T1000 (cell line): ENCODE measurements around the gene PRDM15.

Source experiments
- DNase-seq: peaks from one replicate; lab custom pipeline; 2025; ENCODE audit warnings: mixed read lengths; lab: John Stamatoyannopoulos, UW

The PRDM15 gene

DNA sequence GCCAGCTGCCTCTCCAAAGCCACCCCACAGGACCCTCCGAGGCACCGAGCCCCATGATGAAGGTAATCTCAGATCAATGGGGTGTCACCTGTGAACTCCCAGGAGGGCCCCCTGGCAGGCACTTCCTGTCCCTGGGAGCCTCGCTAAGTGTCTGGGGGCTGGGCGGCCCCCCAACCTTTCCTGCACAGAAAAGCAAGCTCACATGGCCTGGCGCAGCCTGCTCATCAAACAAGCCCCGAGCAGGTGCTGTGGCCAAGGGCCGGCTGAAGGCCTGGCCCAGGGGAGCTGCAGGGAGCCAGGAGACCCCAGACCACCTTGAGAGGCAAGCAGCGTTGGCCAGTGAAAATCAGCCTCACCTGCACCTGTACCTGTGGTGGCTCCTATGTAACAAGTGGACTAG lies 115.1 kb downstream of the PRDM15 start:
- no peak for DNase-seq

DNA sequence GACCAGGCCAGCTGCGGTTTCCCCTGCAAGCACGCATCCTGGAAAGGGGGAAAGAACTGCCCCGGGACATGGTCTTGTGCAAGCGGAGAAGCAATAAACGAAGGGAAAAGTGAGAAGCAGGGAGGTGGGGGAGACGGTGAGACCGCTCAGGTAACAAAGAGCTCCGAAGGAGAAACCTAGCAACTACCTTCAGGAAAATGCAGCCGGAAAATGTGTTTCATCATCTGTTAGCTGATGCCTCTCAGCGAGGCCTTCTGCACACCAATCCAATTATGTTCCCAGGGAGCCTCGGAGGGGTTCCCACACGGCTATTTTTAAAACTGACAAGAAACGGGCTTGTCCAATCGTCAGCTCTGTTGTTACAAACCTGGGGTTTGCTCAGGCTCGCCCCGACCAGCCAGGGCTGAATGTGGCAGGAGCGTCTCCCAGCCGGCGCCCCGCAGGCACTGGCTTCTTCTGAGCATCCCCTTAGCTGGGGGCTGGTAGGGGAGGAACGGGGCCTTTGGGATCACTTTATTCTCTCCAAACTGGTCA lies 115.7 kb downstream of the PRDM15 start:
- DNase-seq: no peak

DNA sequence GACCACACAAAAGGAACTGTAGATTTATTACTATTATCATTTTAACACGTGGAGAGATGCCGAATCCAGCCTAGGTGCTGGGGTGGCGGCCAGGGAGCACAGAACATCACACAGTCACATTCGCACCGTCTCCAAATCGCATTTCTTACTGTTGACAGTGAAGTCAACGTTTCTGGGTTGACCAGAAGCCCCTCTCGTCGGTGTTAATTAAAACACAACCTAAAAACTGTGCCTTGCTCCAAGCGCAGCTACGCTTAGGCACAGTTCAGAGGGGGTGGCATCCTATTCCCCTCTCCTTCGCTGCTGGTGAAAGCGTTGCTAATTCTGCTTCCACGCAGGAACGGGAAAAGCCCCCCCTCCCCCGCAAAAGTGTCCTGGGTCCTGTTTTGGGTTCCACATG lies 116.4 kb downstream of the PRDM15 start:
- DNase-seq: no peak

DNA sequence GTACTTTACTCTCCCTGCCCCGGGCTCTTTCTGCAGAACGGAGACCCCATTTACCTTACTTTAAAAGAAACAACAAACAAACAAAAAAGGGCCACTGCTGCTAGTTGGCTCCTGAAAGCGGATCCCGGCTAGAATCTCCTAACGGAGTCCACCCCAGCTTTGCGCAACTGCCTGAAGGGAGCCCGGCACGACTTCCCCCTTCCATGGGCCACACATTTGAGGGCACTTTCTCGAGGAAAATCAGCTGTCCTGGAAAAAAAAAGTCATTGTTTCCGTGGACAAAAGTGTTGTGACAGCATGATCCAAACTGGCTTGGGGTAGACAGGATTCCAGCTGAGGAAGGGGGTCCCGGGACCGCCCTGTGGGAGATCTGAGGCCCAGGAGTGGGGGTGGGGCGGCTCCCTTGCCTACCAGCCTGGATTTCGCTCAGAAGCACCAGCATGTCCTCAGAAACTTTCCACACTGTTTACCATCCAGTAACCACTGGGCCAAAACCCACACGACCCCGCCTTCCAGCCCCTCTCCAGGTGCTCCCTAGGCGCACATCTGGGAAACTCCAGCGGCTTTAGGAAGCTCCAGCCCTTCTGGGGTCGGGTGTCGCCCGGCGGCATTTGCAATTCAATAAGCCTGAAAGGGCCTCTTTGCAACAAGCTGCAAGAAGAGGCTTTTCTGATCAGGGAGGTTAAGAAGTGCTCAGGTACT lies 117.1 kb downstream of the PRDM15 start:
- no peak for DNase-seq

DNA sequence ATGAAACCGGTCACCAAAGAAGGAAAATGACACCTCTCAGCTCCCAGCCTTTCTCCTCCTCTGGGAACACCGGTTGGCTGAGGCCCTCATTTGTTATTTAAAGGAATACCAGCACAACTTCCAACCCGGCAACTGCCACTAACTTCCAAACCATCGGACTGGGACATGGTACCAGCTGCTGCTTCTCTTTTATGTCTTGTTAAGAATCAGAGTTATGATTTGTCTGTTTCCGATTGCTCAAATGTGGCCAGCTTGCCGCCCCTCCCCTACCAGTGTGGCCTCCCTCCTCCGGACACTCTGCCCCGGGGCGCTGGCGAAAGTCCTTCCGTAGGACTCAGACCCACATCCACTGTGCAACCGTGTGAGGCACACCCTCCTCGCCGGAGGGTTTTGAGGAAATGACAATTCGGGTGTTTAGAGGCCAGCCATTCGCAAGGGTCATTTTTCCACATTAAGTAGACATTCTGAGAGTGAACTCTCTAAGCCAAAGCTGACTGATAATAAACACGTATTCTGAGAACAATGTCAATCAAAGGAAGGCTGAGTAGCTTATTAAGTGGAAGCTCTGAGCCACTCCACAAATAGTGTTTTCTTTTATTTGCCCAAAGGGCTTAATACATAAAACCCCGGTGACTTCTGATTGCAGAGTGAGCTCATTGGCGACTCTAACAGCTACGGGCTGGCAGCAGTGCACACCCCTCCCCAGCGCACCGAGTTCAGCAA lies 117.8 kb downstream of the PRDM15 start:
- DNase-seq: no peak

DNA sequence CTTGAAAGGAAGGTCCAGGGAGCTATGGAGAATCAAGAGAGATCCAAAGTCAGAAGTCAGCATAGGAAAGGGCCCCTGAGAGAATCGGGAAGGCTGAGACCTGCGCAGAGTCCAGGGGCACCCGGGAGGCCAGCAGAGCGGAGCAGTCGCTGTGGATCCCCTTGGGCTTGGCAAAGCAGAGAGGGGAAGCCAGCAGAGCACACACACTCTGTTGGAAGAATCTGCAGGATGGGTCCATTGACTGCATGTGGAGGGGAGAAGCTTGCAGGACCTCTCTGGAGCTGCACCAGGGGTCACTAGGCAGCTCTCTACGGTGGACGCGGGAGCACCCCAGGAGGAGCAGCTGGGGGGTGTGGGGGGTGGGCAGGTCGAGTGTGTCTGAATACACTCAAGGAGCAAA lies 118.7 kb downstream of the PRDM15 start:
- DNase-seq: no peak

DNA sequence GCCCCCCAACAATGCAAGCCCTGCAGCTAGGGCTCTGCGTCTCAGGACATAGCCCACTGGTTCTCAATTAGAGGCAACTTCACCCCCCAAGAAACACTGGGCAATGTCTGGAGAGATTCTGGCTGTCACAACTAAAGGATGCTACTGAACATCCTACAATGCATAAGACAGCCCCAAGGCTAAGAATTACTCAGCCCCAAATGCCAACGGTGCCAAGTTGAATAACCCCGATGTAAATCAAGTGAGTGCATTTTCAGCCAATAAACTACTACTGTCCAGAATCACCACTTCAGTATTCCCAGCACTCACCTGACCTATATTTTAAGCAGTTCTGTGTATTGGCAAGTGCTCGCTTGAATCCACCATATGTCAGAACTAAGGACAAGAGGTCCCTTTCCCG lies 119.2 kb downstream of the PRDM15 start:
- no peak for DNase-seq

DNA sequence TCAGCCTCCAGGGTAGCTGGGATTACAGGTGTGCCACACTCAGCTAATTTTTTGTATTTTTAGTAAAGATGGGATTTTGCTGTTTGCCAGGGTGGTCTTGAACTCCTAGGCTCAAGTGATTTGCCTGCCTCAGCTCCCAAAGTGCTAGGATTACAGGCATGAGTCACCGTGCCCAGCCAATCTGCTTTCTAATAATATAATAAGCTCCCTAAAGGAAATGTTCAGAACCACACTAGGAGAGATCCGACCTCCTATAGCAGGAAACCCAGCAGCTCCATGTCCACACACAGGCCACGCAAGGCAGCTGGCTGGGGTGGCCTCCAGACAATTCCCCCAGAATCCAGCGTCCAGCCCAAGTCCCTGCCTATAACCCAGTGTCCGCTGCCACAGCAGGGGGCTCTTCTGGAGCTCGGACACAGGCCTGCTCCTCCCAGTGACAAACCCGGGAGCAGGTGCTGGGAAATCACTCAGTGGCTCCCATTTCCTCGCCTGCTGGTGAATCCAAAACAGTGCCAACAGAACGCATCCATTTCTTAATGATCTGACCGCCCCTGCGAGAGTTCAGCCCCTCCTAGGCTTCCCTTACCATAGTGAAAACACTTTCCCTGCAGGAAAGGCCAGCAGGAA lies 119.8 kb downstream of the PRDM15 start:
- no peak for DNase-seq

DNA sequence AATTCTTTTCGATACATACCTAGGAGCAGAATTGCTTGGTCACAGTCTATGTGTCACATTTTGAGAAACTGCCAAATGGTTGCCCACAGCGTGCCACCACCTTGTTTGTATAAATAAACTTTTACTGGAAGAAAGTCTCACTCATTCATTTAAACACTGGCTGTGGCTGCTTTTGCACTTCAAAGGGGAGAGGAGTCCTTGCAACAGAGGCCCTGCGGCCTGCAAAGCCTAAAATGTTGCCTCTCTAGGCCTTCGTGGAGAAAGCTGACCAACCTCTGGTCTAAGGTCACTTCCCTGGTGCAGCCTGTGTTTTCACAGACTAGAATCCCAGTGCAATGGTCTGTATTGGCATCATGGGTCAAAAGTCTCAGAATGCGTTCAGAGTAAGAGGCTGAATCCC lies 120.6 kb downstream of the PRDM15 start:
- peak; percentile 32 for DNase-seq

DNA sequence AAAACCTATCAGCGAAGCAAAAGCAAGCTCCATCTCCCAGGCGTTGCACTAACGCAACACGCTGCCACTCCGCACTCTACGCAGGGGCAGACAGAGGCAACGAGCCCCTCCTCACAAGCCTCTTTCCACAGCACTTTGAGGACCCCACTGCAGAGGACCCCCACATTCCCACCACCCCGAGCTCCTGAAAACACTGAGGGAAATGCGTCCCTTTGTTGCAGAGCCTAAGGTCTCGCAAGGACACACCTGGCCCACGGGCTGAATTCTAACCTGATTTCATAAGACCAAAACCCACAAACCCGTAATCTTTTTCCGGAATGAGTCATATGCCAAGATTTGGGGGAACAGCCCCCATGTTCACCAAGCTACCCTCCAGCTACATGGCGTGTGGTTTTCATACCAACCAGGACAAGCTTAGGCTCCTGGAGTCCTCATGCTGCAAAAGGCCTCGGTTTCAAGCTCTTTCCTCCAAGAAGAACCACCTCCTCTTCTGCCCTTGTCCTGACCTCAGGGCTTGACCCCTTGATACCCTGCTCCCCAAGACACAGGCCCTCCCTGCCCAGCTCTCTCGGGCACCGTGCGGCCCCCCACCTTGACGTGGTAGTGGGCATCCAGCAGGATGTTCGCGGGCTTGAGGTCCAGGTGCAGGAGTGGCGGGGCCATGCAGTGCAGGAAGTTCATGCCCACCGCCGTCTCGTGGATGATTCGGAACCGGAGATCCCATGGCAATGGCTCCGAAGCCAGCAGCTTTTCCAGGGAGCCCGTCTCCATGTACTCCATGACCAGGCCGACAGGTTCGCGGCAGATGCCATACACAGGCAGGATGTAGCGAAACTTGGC lies 123.0 kb downstream of the PRDM15 start:
- no peak for DNase-seq

DNA sequence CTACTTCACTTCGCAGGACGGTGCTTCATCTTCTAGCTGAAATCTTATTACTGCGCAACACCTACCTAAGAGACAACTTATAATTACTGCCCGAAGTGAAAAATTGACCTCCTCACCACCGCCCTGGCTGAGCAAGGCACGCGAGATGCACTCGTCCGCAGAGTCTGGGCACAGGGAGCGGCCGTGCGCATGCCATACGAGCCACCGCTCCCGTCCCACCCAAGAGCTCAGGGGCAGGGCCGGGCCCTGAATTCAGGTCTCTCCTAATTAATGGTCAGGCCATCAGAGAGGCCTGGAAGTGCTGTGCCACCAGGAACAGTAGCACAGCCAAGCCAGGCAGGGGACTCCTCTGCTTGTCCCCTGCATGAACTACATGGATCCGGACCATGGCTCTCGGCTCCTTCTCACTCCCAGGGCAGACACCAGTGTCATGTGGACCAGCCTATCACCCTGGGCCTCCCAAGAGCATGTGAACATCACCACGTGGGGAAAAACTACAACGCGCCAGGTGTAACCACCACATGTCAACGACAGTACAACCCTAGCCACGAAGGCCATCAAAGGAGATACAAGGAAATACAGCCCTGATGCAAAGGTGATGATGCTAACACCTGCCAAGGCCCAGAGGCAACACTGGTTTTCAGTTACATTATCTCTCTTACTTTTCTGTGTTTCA lies 123.7 kb downstream of the PRDM15 start:
- DNase-seq: no peak

DNA sequence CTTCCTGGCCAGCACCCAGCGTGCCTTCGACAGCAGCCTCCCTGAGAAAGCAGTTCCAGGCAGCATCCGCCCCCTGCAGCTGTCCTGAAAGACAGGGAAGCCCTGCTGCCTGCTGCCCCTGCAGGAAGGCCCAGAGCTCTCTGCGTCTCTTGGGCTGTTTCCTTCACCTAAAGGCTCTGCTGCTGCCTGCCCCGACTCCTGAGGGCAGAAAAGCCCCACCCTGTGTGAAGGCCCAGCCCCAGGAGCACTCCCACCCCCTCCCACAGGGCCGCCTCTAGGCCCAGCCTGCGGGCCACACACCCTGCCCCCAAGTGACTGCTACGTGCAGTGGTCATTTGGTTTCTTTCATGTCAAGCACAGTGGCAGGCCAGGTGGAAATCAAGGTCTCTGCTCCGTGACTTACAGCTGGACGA lies 124.7 kb downstream of the PRDM15 start:
- no peak for DNase-seq

DNA sequence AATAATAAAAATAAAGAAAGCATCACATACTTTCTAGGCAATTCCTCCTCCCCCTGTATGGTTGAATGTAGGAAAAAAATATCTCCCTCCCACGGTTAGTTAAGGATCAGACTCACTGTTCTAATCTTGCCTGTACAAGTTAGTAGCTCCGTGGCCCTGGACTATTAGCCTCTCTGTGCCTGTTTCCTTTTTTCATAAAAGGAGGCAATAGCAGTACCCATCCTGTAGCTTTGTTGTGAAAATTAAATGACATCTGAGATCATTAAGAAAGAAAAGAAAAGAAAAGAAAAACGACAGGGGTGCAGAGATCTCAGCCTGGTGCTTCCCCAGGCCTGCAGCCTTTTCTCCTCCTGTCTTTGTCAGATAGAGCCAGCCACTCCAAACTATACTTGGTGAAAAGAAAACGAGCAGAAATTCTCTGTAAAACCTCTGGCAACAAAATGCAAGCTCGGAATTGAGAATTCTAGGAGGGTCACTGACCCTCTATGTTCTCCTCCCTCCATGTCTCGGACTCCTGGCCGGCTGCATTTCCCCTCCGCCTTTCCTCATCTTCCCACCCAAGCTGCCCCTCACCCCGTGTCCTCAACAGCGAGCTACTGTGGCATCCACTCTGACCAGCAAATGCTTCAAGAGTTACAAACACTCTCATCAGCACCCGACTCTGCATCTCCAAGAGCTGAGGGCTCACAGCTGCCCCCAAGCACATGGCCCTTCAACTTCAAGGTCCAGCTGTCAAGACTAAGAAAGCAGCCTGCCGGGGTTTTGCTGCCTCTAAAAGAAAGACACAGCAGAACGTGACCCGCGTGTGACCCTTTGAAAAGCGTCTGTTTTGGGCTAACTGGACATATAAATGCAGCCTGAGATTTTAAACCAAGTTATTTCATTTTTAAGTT lies 125.9 kb downstream of the PRDM15 start:
- DNase-seq: no peak

DNA sequence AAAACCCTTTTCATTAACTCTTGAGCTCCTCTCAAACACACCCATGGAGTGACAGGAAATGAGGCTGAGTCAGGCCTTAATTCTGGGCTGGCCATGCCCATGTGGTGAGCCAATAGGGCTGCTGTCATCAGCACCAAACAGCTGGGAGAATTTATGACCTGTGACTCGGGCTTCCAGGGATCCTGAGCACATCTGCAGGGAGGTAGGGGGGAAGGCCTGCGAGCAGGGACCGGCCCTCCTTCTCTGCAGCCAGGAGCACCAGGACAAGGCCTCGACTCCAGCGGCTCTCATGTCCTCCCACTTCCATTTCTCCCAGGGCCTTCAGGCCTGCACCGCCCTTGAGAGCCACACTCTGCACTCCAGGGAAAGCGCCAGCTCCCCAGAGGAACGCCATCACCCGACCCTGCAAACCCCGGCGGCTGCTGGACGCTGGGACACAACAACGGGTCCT lies 126.9 kb downstream of the PRDM15 start:
- DNase-seq: peak; percentile 34

DNA sequence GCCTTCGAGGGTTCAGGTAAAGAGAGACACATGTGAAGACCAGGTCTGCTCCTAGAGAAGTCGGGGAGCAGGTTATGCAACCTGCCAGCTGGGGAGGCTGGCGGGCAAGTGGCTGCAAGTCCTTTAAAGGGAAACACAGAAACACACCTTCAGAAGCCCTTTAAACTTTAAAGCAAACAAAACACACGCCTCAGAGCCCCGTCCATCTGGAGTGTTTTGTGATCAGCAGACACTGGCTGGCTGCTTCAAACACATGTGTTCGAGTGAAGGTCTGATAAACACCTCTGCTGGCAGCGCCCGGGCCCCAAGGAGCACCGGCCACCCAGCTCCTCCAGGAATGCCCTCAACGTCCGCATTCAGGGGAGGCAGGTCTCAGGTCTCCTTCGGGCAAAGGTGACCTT lies 127.5 kb downstream of the PRDM15 start:
- DNase-seq: no peak

DNA sequence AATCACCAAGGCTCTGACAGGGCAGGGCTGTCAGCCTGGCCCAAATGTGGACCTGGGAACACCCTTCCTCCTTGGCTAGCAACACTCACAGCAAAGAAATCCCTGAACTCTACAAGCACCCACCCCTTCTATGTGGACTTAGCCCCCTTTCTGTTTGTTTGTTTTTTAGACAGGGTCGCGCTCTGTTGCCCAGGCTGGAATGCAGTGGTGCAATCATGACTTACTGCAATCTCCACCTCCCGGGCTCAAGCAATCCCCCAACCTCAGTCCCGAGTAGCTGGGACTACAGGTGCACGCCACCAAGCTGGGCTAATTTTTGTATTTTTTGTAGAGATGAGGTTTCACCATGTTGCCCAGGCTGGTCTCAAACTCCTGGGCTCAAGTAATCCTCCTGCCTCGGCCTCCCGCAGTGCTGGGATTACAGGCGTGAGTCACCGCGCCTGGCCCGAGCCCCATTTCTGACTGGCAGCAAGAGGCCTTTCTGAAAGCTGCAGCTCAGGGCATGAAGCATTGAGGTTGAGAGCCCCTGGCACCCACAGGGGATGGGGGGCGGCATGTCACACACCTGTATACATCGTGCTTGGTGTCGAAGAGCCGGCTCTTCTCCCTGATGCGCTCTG lies 128.5 kb downstream of the PRDM15 start:
- DNase-seq: no peak

DNA sequence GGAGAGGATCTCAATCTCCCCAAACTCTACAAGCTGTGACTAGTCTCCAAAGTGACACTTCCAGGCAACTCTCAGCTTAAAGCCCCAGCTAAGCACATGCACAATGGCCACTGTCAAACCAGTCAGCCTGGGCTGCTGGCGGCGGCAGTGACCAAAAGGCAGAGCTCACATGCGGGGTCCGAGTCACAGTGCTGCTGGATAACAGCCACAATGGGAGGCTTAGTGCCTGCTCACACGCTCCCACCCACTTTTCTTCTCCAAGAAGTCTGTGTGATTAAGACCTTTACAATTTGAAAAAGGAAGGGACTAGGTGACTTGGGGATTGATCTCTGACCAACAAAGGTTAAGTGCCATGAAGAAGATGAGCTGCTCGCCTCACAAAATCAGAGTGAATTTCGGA lies 129.1 kb downstream of the PRDM15 start:
- DNase-seq: no peak

DNA sequence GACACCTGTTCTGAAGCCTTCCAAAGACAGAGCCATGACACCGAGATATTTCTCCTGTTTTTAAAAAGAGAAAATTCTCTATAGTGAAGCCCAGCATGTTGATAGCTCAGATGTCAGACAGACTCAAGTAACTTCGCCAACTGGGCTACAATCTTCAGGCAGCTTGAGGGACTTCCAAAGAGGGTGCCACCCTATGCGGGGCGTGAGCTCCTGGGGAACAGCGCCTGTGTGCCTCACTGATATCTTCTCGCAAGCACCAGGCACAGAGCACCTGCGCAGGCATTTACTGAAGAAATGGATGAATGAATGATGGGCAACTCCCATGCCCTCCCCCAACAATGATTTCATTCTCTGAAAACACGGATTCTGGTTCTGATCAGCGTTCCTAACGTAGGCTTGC lies 129.9 kb downstream of the PRDM15 start:
- no peak for DNase-seq
